Peyer's patch (tissue), 4 donors: ENCODE data around the gene LIN37. TPM values are rescaled to one million over a fixed set of nuclear protein-coding genes. Genes with fewer than 3 reads are reported as not detected.

Experiments
- DNase-seq, 3 donors: peaks; one replicate each; pipeline ENCODE4 v3.0.0-alpha.2; 2017 to 2019
- H3K27ac ChIP-seq, 4 donors: fragments of 200-600 bp; sonication (generic); one replicate each; pipeline ENCODE4 v1.5.1; 2016 to 2019
- H3K27me3 ChIP-seq, 2 donors: fragments of 200-600 bp; sonication (generic); one replicate each; pipeline ENCODE4 v1.5.1; 2019
- H3K36me3 ChIP-seq, 3 donors: fragments of 200-600 bp; sonication (generic); one replicate each; pipeline ENCODE4 v1.5.1; 2016 to 2019
- H3K4me1 ChIP-seq, 4 donors: fragments of 200-600 bp; sonication (generic); one replicate each; pipeline ENCODE4 v1.5.1; 2016 to 2019
- H3K4me3 ChIP-seq, 4 donors: fragments of 200-600 bp; sonication (generic); 1 replicate in 3 of 4; 2 replicates in 1 of 4; pipeline ENCODE4 v1.5.1; 2016 to 2019; ENCODE audit warnings: mild to moderate bottlenecking in 1 of 4
- H3K9me3 ChIP-seq, 4 donors: fragments of 200-600 bp; sonication (generic); one replicate each; pipeline ENCODE4 v1.5.1; 2016 to 2019; ENCODE audit warnings: mild to moderate bottlenecking in 1 of 4
- POLR2A ChIP-seq, 2 donors: fragments of 450-650 bp; IDR thresholded peaks; one replicate each; pipeline ENCODE4 v1.5.1; 2017; ENCODE audit warnings: antibody characterized with exemption in 2 of 2, mild to moderate bottlenecking in 2 of 2, moderate library complexity in 2 of 2
- total RNA-seq, 4 donors: library from RNA; depleted of rRNA; stranded (reverse); fragments of >200 nt; gene quantifications; one replicate each; pipeline ENCODE4 v1.1.0, GENCODE V29; 2016
- TF ChIP-seq, protein P1 (sequence below), 6 experiments: fragments of 450-650 bp in 4 of 6; fragments of 200-600 bp in 2 of 6; sonication (generic) in 1 of 6; IDR thresholded peaks; one replicate each; pipeline ENCODE4 v1.5.1; 2017 to 2019; ENCODE audit warnings: antibody characterized with exemption in 6 of 6, mild to moderate bottlenecking in 3 of 6, moderate library complexity in 1 of 6

LIN37 gene
- total RNA-seq, 4 donors from 2014 or later = 11.6 to 30.5 (median 20.2) TPM

DNA sequence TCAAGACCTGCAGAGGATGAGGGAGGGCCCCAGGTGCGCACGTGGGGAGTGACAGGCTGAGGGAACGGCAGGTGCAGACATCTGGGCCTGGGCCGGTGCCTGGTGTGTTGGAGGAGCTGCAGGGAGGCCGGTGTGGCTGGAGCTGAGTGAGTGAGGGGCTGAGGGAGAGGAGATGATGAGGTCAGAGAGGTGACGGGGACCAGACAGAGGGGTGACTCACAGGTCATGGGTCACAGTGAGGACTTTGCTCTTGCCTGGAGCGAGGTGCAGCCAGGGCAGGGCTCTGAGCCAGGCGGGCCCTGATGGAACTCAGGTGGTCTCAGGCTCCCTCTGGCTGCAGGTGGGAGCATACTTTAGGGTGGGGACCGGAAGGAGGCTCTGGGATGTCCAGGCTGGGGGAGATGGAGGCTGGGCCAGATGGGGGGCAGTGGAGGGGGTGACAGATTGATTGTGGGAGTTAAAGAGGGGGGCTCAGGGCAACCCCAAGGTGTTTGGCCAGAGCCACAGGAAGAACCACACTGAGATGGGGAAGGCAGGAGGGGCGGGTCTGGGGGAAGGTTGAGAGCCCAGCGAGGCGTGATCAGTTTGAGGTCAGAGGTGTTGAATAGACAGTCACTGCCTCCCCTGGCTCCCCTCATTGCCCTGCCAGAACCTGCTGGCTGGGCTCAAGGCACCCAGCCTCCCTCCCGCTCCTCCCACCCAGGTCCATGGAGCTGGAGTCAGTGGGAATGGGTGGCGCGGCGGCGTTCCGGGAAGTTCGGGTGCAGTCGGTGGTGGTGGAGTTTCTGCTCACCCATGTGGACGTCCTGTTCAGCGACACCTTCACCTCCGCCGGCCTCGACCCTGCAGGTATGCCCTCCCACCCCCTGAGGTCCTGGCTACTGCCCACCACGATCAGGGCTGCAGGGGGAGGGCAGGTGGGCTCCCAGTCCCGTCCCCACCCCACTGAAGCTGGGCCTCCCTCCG lies 35.4 kb downstream of the LIN37 start:
- Histone ChIP-seq H3K4me3 (no peak overlapping the region), H3K36me3 (peaks cover 0 to 11% (median 0%) of the 10 kb centered on the region in 3 donors), H3K27me3 (no peaks in the 10 kb centered on the region), H3K4me1 (no peaks in the 10 kb centered on the region), H3K27ac (no peak overlapping the region), H3K9me3 (no peaks in the 10 kb centered on the region)
- DNase-seq = peak in 1 of 3 donors; percentile 40
- TF ChIP-seq POLR2A (IDR thresholded peaks at IDR 0.05) = no peak
- TF ChIP-seq, protein P1, sequence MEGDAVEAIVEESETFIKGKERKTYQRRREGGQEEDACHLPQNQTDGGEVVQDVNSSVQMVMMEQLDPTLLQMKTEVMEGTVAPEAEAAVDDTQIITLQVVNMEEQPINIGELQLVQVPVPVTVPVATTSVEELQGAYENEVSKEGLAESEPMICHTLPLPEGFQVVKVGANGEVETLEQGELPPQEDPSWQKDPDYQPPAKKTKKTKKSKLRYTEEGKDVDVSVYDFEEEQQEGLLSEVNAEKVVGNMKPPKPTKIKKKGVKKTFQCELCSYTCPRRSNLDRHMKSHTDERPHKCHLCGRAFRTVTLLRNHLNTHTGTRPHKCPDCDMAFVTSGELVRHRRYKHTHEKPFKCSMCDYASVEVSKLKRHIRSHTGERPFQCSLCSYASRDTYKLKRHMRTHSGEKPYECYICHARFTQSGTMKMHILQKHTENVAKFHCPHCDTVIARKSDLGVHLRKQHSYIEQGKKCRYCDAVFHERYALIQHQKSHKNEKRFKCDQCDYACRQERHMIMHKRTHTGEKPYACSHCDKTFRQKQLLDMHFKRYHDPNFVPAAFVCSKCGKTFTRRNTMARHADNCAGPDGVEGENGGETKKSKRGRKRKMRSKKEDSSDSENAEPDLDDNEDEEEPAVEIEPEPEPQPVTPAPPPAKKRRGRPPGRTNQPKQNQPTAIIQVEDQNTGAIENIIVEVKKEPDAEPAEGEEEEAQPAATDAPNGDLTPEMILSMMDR (IDR thresholded peaks at IDR 0.05) = no peak

DNA sequence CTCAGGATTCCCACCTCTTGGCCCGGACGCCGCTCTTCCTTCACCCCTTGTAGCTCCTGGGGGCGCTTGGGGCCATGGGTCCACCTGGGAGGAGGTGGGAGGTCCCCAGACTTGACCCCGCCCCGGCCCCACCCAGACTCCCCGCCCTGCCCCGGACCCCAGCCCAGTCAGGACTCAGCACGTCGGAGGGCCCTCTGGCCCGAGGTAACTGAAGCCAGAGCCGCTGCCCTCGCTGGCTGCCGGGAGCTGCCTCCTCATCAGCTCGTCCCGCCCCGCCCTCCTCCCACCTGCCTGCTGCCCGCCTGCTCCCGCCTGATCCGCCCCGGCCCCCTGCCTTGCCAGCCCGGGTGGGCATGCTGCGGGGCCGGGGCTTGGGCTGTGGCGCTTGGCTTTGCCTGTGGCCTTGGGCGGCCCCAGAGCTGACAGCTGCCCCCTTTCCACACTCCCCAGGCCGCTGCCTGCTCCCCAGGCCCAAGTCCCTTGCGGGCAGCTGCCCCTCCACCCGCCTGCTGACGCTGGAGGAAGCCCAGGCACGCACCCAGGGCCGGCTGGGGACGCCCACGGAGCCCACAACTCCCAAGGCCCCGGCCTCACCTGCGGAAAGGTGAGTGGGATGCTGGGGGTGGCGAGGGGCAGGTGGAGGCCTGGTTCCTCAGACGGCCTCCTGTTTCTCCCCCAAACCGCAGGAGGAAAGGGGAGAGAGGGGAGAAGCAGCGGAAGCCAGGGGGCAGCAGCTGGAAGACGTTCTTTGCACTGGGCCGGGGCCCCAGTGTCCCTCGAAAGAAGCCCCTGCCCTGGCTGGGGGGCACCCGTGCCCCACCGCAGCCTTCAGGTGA lies 36.3 kb downstream of the LIN37 start:
- no peak overlapping the region for H3K4me3 ChIP-seq
- no peaks in the 10 kb centered on the region for H3K9me3 ChIP-seq
- H3K36me3 ChIP-seq = peaks cover 0 to 11% (median 0%) of the 10 kb centered on the region in 3 donors
- no peak for DNase-seq
- H3K27me3 ChIP-seq = no peaks in the 10 kb centered on the region
- no peak for TF ChIP-seq POLR2A (IDR thresholded peaks at IDR 0.05)
- TF ChIP-seq, protein P1 (IDR thresholded peaks at IDR 0.05) = no peak
- no peaks in the 10 kb centered on the region for H3K4me1 ChIP-seq
- H3K27ac ChIP-seq = no peak overlapping the region

DNA sequence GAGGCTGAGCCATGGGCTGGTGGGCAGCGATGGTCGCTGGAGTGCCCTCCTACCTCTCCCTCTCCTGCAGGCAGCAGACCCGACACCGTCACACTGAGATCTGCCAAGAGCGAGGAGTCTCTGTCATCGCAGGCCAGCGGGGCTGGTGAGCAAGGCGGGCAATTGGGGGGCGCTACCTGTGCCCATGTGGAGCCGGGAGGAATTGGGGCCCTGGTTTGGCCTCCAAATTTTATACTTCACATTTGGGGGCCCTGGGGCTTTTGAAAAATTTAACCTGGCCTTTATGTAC lies 36.9 kb downstream of the LIN37 start:
- TF ChIP-seq POLR2A (IDR thresholded peaks at IDR 0.05) = no peak
- TF ChIP-seq, protein P1 (IDR thresholded peaks at IDR 0.05) = no peak
- Histone ChIP-seq H3K9me3 (no peaks in the 10 kb centered on the region), H3K4me3 (no peak overlapping the region), H3K27ac (no peak overlapping the region), H3K4me1 (no peaks in the 10 kb centered on the region), H3K36me3 (peaks cover 0 to 11% (median 0%) of the 10 kb centered on the region in 3 donors), H3K27me3 (no peaks in the 10 kb centered on the region)
- DNase-seq = no peak

DNA sequence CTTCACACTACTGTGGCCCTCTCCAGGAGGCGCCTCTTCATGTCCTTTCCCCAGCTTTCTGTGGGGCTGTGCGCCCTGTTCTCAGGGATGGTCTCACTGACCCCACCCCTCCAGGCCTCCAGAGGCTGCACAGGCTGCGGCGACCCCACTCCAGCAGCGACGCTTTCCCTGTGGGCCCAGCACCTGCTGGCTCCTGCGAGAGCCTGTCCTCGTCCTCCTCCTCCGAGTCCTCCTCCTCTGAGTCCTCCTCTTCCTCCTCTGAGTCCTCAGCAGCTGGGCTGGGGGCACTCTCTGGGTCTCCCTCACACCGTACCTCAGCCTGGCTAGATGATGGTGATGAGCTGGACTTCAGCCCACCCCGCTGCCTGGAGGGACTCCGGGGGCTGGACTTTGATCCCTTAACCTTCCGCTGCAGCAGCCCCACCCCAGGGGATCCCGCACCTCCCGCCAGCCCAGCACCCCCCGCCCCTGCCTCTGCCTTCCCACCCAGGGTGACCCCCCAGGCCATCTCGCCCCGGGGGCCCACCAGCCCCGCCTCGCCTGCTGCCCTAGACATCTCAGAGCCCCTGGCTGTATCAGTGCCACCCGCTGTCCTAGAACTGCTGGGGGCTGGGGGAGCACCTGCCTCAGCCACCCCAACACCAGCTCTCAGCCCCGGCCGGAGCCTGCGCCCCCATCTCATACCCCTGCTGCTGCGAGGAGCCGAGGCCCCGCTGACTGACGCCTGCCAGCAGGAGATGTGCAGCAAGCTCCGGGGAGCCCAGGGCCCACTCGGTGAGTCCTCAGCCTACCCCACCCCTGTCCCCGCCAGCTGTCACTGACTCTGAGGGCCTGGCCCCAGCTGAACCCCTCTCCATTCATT lies 38.2 kb downstream of the LIN37 start:
- TF ChIP-seq POLR2A (IDR thresholded peaks at IDR 0.05) = no peak
- TF ChIP-seq, protein P1 (IDR thresholded peaks at IDR 0.05) = no peak
- peaks cover 0 to 4% (median 0%) of the 10 kb centered on the region in 3 donors for H3K36me3 ChIP-seq
- no peak overlapping the region for H3K4me3 ChIP-seq
- no peaks in the 10 kb centered on the region for H3K4me1 ChIP-seq
- H3K27ac ChIP-seq = no peak overlapping the region
- no peaks in the 10 kb centered on the region for H3K9me3 ChIP-seq
- no peaks in the 10 kb centered on the region for H3K27me3 ChIP-seq
- DNase-seq = no peak

DNA sequence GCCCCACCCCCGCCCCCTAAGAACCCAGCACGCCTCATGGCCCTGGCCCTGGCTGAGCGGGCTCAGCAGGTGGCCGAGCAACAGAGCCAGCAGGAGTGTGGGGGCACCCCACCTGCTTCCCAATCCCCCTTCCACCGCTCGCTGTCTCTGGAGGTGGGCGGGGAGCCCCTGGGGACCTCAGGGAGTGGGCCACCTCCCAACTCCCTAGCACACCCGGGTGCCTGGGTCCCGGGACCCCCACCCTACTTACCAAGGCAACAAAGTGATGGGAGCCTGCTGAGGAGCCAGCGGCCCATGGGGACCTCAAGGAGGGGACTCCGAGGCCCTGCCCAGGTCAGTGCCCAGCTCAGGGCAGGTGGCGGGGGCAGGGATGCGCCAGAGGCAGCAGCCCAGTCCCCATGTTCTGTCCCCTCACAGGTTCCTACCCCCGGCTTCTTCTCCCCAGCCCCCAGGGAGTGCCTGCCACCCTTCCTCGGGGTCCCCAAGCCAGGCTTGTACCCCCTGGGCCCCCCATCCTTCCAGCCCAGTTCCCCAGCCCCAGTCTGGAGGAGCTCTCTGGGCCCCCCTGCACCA lies 38.9 kb downstream of the LIN37 start:
- TF ChIP-seq, protein P1 (IDR thresholded peaks at IDR 0.05) = no peak
- TF ChIP-seq POLR2A (IDR thresholded peaks at IDR 0.05) = no peak
- Histone ChIP-seq H3K27ac (no peak overlapping the region), H3K4me3 (no peak overlapping the region), H3K4me1 (no peaks in the 10 kb centered on the region), H3K27me3 (no peaks in the 10 kb centered on the region), H3K9me3 (no peaks in the 10 kb centered on the region), H3K36me3 (peaks cover 0 to 4% (median 0%) of the 10 kb centered on the region in 3 donors)
- DNase-seq = no peak
